NT2/D1 (cell line): Measurements from ENCODE around the gene USB1.

Experiments
- SUZ12 ChIP-seq: IDR thresholded peaks from 2 replicates; pipeline ENCODE4 v1.6.1; 2011; ENCODE audit not compliant: insufficient read length, insufficient read depth; ENCODE audit errors: extremely low read depth
- YY1 ChIP-seq: IDR thresholded peaks from 2 replicates; pipeline ENCODE4 v1.6.1; 2011; ENCODE audit not compliant: insufficient read length, insufficient read depth
- ZNF274 ChIP-seq: IDR thresholded peaks from 2 replicates; pipeline ENCODE4 v1.6.1; 2011; ENCODE audit warnings: mild to moderate bottlenecking, low read depth, low read length

DNA sequence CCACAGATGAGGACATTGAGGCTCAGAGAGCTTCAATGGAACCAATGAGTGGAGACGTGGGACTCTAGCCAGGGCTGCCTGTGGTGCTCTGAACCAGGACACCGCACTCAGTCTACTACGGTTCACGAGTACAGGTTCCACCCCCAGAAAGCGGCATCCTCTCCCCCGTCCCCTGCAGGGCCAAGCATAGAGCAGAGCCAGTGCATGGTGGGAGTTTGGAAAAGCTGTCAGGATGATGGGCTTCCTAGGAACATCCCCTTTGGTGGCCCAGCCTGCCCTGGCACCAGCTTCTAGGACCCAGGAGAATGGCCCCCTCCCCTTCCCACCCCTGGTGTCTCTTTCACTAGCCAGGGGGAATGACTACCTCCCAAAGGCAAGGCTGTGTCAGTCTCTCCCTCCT lies 9.1 kb upstream of the USB1 start:
- no peak for TF ChIP-seq SUZ12
- no peak for TF ChIP-seq YY1
- no peak for TF ChIP-seq ZNF274
